Spleen (tissue), 11 donors: ENCODE results near the gene GLDN. TPM values are rescaled to one million over a fixed set of nuclear protein-coding genes. Genes with fewer than 3 reads are reported as not detected.

ENCODE experiments used
- DNase-seq: peaks from one replicate; pipeline ENCODE4 v3.0.0-alpha.2; 2020
- H3K27ac ChIP-seq, 8 donors: fragments of 200-600 bp; sonication (generic) in 7 of 8; 1 replicate in 4 of 8; 2 replicates in 4 of 8; pipeline versions ENCODE4 v1.5.0 to v1.8.0; 2016 to 2021; ENCODE audit warnings: inconsistent platforms in 4 of 8, mild to moderate bottlenecking in 4 of 8, moderate library complexity in 1 of 8
- H3K27me3 ChIP-seq, 7 donors: fragments of 200-600 bp; sonication (generic) in 6 of 7; replicated peaks in 1 of 7; 1 replicate in 4 of 7; 2 replicates in 3 of 7; pipeline versions ENCODE4 v1.5.0 to v1.8.0; 2016 to 2021; ENCODE audit warnings: inconsistent platforms in 3 of 7, mild to moderate bottlenecking in 1 of 7
- H3K36me3 ChIP-seq, 6 donors: fragments of 200-600 bp; sonication (generic) in 5 of 6; 1 replicate in 4 of 6; 2 replicates in 2 of 6; pipeline versions ENCODE4 v1.5.0 to v1.8.0; 2016 to 2021; ENCODE audit warnings: inconsistent platforms in 2 of 6
- H3K4me1 ChIP-seq, 6 donors: fragments of 200-600 bp; sonication (generic) in 5 of 6; 1 replicate in 3 of 6; 2 replicates in 3 of 6; pipeline versions ENCODE4 v1.5.0 to v1.8.0; 2016 to 2021; ENCODE audit warnings: inconsistent platforms in 3 of 6
- H3K4me3 ChIP-seq, 8 donors: fragments of 200-600 bp; sonication (generic) in 7 of 8; 1 replicate in 4 of 8; 2 replicates in 4 of 8; pipeline versions ENCODE4 v1.5.0 to v1.8.0; 2016 to 2021; ENCODE audit warnings: inconsistent platforms in 4 of 8, mild to moderate bottlenecking in 4 of 8, moderate library complexity in 2 of 8
- H3K9me3 ChIP-seq, 8 donors: fragments of 200-600 bp; sonication (generic) in 7 of 8; 1 replicate in 4 of 8; 2 replicates in 4 of 8; pipeline versions ENCODE4 v1.5.0 to v1.8.0; 2016 to 2021; ENCODE audit warnings: inconsistent platforms in 4 of 8
- POLR2A ChIP-seq, 3 donors: fragments of 450-650 bp; IDR thresholded peaks; one replicate each; pipeline ENCODE4 v1.5.1; 2017; ENCODE audit warnings: antibody characterized with exemption in 3 of 3, mild to moderate bottlenecking in 1 of 3
- POLR2AphosphoS5 ChIP-seq, 3 donors: sonication (generic); formaldehyde crosslinking; IDR thresholded peaks; one replicate each; pipeline ENCODE4 v1.5.1; 2017; ENCODE audit warnings: antibody characterized with exemption in 3 of 3
- WGBS, 5 donors: extraction: QIAGEN DNeasy Blood & Tissue Kit in 3 of 5; methylation state at CpG; one replicate each; pipeline versions ENCODE4 v1.1.5 to v1.1.7; 2013 to 2018; 5-methylcytosine and 5-hydroxymethylcytosine counted together
- intact Hi-C: fragments of 100-400 bp; cut with DNase I; formaldehyde crosslinking; loops from one replicate; pipeline ENCODE4 v1.15.0; 2023; ENCODE audit warnings: low total_unique reads
- polyA plus RNA-seq, 3 donors: library from polyadenylated mRNA; stranded (reverse); fragments of 200-250 nt; gene quantifications; one replicate each; pipeline ENCODE4 v1.2.1, GENCODE V29; 2013
- total RNA-seq, 7 donors: library from RNA; depleted of rRNA in 3 of 7; stranded (reverse); fragments of >200 nt in 3 of 7; fragmentation: NEBNext Ultra II Directional in 4 of 7; extraction: Animal tissue kit (Norgen Biotek cat#: 25700) in 4 of 7; gene quantifications; one replicate each; pipeline versions ENCODE4 v1.1.0 to v1.2.1, GENCODE V29; 2016 to 2021
- TF ChIP-seq, protein P1 (sequence below), 11 experiments: fragments of 200-600 bp in 7 of 11; fragments of 450-650 bp in 4 of 11; sonication (generic) in 4 of 11; IDR thresholded peaks in 8 of 11; conservative IDR thresholded peaks in 3 of 11; 1 replicate in 7 of 11; 2 replicates in 4 of 11; pipeline versions ENCODE4 v1.4.0 to v1.8.0; 2016 to 2021; ENCODE audit warnings: antibody characterized with exemption in 11 of 11, inconsistent platforms in 4 of 11, mild to moderate bottlenecking in 1 of 11
- donor health status: healthy with polysubstance abuse.
- donor health status: DM: no; HTN: no; CAD: no; lungs with moderate emphysema.
- donor health status: DM: no; HTN: no; CAD: no.
- donor health status: Bipolar disorder and iron deficiency.
- donor health status: healthy.
- donor health status: DM: no; HTN: no; CAD: no.
- donor health status: DM: yes; HTN: yes; CAD: no.

Gene GLDN
- total and polyA plus RNA-seq, 10 donors = 0.94 to 18.2 (median 3.5) TPM

DNA sequence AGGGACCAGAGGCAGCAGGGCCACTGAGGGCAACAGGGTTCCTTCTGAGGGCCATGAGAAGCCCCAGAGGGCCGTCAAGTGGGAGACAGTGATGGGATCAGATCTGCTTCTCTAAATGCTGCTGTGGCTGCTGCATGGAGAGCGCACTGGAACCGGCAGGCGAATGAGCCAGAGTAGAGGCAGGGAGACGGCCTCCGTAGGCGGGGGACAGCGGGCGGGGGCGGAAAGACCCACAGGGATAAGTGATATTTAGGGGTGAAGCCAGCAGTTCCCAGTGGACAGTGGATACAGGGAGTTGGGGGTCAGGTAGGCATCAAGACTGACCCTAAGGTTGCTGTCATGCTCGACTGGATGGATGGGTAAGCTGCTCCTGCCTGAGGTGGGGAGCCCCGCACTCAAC is 45.0 kb downstream of the GLDN start:
- TF ChIP-seq POLR2AphosphoS5 (IDR thresholded peaks at IDR 0.05) (no peak), POLR2A (IDR thresholded peaks at IDR 0.05) (no peak)
- TF ChIP-seq, protein P1, sequence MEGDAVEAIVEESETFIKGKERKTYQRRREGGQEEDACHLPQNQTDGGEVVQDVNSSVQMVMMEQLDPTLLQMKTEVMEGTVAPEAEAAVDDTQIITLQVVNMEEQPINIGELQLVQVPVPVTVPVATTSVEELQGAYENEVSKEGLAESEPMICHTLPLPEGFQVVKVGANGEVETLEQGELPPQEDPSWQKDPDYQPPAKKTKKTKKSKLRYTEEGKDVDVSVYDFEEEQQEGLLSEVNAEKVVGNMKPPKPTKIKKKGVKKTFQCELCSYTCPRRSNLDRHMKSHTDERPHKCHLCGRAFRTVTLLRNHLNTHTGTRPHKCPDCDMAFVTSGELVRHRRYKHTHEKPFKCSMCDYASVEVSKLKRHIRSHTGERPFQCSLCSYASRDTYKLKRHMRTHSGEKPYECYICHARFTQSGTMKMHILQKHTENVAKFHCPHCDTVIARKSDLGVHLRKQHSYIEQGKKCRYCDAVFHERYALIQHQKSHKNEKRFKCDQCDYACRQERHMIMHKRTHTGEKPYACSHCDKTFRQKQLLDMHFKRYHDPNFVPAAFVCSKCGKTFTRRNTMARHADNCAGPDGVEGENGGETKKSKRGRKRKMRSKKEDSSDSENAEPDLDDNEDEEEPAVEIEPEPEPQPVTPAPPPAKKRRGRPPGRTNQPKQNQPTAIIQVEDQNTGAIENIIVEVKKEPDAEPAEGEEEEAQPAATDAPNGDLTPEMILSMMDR (IDR thresholded peaks at IDR 0.05 in 8 of 11, conservative IDR thresholded peaks at IDR 0.05 in 3 of 11) = no peak
- 90 to 96% (median 91%) methylated on average over 12 of the region's 12 CpGs for WGBS, 5 donors
- intact Hi-C loops = loop anchor here (10.0 kb wide), 1 partner anchor 102 kb away; no protein-coding TSS in a partner anchor
- H3K27ac ChIP-seq = no peak overlapping the region
- no peak overlapping the region for H3K4me3 ChIP-seq
- H3K27me3 ChIP-seq = peaks cover 0 to 36% (median 4%) of the 10 kb centered on the region in 7 donors
- no peak for DNase-seq
- H3K4me1 ChIP-seq = peaks cover 0 to 11% (median 0%) of the 10 kb centered on the region in 6 donors
- no peaks in the 10 kb centered on the region for H3K9me3 ChIP-seq
- H3K36me3 ChIP-seq = peaks cover 0 to 12% (median 0%) of the 10 kb centered on the region in 6 donors

DNA sequence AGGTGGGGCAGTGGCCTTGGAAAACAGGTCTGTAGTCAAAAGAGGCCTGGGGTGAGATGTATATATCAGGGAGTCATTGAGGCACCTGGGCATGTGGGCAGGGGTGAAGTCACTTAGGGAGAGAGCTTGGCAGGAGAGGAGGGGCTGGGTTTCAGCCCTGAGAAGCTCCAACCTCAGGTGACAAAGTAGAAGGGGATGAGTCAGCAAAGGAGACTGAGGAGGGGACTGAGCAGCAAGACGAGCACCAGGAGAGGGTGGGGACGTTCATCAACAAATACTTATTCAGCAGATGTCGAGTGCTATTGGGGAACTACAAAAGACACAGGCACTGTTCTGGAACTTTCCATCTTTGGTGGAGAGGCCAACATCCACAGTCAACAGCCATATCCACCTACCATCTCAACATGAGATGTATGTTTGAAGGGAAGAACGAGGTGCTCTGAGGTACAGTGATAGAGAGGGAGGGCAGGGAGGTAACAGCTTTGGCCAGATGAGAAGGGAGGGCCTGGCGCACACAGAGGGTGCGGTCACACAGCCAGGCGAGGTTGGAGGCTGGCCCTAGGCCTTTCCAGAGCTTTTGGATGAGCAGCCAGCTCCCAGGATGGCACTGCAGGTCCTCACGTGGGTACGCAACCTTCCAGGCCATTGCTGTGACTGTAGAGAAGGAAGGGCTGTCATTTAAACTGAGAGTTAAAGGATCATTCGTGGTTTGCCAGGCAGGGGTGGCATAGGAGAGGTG is 45.7 kb downstream of the GLDN start:
- DNase-seq = no peak
- Histone ChIP-seq H3K27ac (no peak overlapping the region), H3K9me3 (no peaks in the 10 kb centered on the region), H3K27me3 (peaks cover 0 to 30% (median 4%) of the 10 kb centered on the region in 7 donors), H3K4me3 (no peak overlapping the region), H3K4me1 (peaks cover 0 to 11% (median 0%) of the 10 kb centered on the region in 6 donors), H3K36me3 (peaks cover 0 to 12% (median 0%) of the 10 kb centered on the region in 6 donors)
- 78 to 83% (median 81%) methylated on average over 9 to 10 of the region's 10 CpGs for WGBS, 5 donors
- intact Hi-C loops = loop anchor here (10.0 kb wide), 1 partner anchor 102 kb away; no protein-coding TSS in a partner anchor
- TF ChIP-seq POLR2AphosphoS5 (IDR thresholded peaks at IDR 0.05) = no peak
- TF ChIP-seq, protein P1 (IDR thresholded peaks at IDR 0.05 in 8 of 11, conservative IDR thresholded peaks at IDR 0.05 in 3 of 11) = no peak
- no peak for TF ChIP-seq POLR2A (IDR thresholded peaks at IDR 0.05)

DNA sequence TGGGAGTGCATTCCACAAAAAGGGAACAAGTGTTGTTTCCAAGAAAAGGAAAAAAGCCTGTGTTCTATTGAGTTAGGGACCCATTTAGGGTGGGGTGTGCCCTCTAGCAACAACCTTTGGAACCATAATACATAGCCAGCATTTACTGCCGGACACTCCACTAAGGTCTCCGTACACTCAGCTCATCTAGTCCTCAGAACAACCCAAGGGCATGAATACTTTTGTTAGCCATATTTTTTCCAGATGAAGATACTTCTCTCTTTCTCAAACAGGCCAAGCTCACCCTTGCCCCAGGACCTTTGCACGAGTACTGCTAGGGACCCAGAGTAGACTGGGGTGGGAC is 46.2 kb downstream of the GLDN start:
- intact Hi-C loops = loop anchor here (10.0 kb wide), 1 partner anchor 103 kb away; no protein-coding TSS in a partner anchor
- H3K27ac ChIP-seq = no peak overlapping the region
- peaks cover 0 to 12% (median 0%) of the 10 kb centered on the region in 6 donors for H3K36me3 ChIP-seq
- no peak for DNase-seq
- TF ChIP-seq POLR2A (IDR thresholded peaks at IDR 0.05) = no peak
- TF ChIP-seq, protein P1 (IDR thresholded peaks at IDR 0.05 in 8 of 11, conservative IDR thresholded peaks at IDR 0.05 in 3 of 11) = no peak
- no peak for TF ChIP-seq POLR2AphosphoS5 (IDR thresholded peaks at IDR 0.05)
- no peak overlapping the region for H3K4me3 ChIP-seq
- peaks cover 0 to 30% (median 4%) of the 10 kb centered on the region in 7 donors for H3K27me3 ChIP-seq
- peaks cover 0 to 11% (median 0%) of the 10 kb centered on the region in 6 donors for H3K4me1 ChIP-seq
- H3K9me3 ChIP-seq = no peaks in the 10 kb centered on the region
- 87 to 98% (median 94%) methylated on average over 3 of the region's 3 CpGs for WGBS, 5 donors

DNA sequence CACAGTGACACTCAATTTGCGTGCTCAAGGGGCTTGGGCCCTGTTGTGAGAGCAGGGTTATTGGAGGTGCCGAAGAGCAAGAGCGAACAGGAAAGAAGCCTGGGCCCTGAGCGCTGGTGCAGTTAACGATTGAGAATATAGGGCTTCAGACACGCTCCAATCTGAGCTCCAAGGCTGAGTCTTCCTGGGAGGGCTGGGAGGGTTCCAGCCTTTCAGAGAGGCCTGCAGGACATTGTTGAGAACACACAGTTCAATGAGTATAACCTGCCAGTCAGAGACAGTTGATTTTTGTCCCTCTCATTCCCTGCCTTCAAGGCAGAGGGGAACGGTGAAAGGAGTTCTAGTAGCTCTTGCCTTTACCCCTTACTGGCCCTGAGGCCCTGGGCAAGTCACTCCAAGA is 47.3 kb downstream of the GLDN start:
- WGBS, 5 donors = 91 to 96% (median 93%) methylated on average over 7 of the region's 7 CpGs
- DNase-seq = no peak
- no peak overlapping the region for H3K4me3 ChIP-seq
- peaks cover 0 to 21% (median 4%) of the 10 kb centered on the region in 7 donors for H3K27me3 ChIP-seq
- intact Hi-C loops = loop anchor here (10.0 kb wide), 1 partner anchor 104 kb away; no protein-coding TSS in a partner anchor
- no peak for TF ChIP-seq POLR2A (IDR thresholded peaks at IDR 0.05)
- TF ChIP-seq POLR2AphosphoS5 (IDR thresholded peaks at IDR 0.05) = no peak
- peaks cover 0 to 12% (median 0%) of the 10 kb centered on the region in 6 donors for H3K36me3 ChIP-seq
- H3K9me3 ChIP-seq = no peaks in the 10 kb centered on the region
- no peak overlapping the region for H3K27ac ChIP-seq
- H3K4me1 ChIP-seq = peaks cover 0 to 11% (median 0%) of the 10 kb centered on the region in 6 donors
